Adrenal gland (tissue), 5 donors: Measurements from ENCODE around the gene TMEM200B.

Experiments used
- POLR2A ChIP-seq, 2 donors: fragments of 450-650 bp; IDR thresholded peaks; one replicate each; pipeline ENCODE4 v1.6.1; 2017; ENCODE audit warnings: antibody characterized with exemption in 2 of 2, mild to moderate bottlenecking in 2 of 2, moderate library complexity in 1 of 2
- TF ChIP-seq, protein P1 (sequence below), 6 experiments: fragments of 450-650 bp in 4 of 6; fragments of 200-600 bp in 2 of 6; sonication (generic) in 1 of 6; IDR thresholded peaks; 1 replicate in 5 of 6; 2 replicates in 1 of 6; pipeline versions ENCODE4 v1.5.1 to v1.8.0; 2016 to 2021; ENCODE audit warnings: antibody characterized with exemption in 6 of 6, mild to moderate bottlenecking in 2 of 6, moderate library complexity in 1 of 6
- donor health status: DM: no; HTN: no; CAD: no.

DNA sequence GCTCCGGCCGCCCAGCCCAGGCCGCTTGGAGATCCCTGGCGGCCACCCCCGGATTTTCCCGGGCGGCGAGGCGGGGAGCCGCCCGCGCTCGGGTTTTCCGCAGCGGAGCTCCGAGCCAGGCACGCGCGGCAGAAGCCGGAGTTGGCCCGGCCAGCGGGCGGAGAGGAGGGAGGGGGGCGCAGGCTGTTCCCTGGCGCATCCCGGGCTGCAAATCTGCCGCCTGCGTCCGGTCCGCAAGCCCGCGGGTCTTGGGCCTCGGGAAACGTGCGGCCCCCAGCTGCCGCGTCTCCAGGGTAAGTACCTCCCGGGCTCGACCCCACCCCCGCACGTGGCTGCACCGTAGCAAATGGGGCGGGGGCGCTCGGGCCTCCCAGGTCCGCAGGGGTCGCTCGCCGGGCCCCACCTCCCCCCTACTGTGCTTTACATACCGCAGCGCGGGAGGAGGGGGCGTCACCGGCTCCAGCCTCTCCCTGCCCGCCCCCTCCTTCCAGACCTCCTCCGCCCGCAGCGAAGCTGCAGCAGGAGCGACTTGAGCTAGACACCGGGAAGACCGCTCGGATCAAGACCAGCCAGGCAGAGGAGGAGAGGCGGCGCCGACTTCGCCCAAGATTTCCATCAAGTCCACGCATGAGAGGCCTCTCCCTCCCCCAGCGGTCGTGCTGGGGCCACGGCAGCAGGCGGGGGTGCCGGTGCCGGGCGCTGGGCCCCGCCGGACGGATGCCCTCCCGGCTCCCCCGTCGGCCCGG, 1.6 kb downstream of the TMEM200B start:
- TF ChIP-seq, protein P1, sequence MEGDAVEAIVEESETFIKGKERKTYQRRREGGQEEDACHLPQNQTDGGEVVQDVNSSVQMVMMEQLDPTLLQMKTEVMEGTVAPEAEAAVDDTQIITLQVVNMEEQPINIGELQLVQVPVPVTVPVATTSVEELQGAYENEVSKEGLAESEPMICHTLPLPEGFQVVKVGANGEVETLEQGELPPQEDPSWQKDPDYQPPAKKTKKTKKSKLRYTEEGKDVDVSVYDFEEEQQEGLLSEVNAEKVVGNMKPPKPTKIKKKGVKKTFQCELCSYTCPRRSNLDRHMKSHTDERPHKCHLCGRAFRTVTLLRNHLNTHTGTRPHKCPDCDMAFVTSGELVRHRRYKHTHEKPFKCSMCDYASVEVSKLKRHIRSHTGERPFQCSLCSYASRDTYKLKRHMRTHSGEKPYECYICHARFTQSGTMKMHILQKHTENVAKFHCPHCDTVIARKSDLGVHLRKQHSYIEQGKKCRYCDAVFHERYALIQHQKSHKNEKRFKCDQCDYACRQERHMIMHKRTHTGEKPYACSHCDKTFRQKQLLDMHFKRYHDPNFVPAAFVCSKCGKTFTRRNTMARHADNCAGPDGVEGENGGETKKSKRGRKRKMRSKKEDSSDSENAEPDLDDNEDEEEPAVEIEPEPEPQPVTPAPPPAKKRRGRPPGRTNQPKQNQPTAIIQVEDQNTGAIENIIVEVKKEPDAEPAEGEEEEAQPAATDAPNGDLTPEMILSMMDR (IDR thresholded peaks at IDR 0.05): no peak
- no peak for TF ChIP-seq POLR2A (IDR thresholded peaks at IDR 0.05)
